NCI-H2227 (cell line): ENCODE measurements around the gene LRRC74A.

Experiments used
- DNase-seq: peaks from one replicate; lab custom pipeline; 2025; ENCODE audit not compliant: unreplicated experiment; lab: John Stamatoyannopoulos, UW

The LRRC74A gene

GRCh38 chr14:76808990-76809389, 17.2 kb upstream of the LRRC74A start:
- no peak for DNase-seq

- DNase-seq, result no peak
These were observed 15.7 kb upstream of the LRRC74A start for GRCh38 chr14:76810525-76810924.

- DNase-seq, result no peak
These were observed 15.2 kb upstream of the LRRC74A start for GRCh38 chr14:76810953-76811400.

- no peak for DNase-seq
These were observed 14.6 kb upstream of the LRRC74A start for GRCh38 chr14:76811561-76811960.

- peak; percentile 33 for DNase-seq
These were observed 14.2 kb upstream of the LRRC74A start for GRCh38 chr14:76812093-76812421.

GRCh38 chr14:76812422-76813383, 13.5 kb upstream of the LRRC74A start, which contains the start of gene ANGEL1:
ANGEL1 (minus strand) TSS chr14:76812882; CDS start chr14:76812827, 55 bp downstream.
- peak; percentile 96 for DNase-seq

- DNase-seq, result no peak
These were observed 11.2 kb upstream of the LRRC74A start for GRCh38 chr14:76814726-76815645.

- DNase-seq, result no peak
These were observed 5.5 kb upstream of the LRRC74A start for GRCh38 chr14:76820700-76821099.

GRCh38 chr14:76827696-76828296, 1.6 kb downstream of the LRRC74A start:
- no peak for DNase-seq

GRCh38 chr14:76828339-76829012, 2.3 kb downstream of the LRRC74A start:
- no peak for DNase-seq

GRCh38 chr14:76829013-76829365, 2.8 kb downstream of the LRRC74A start:
- DNase-seq, result no peak

GRCh38 chr14:76829650-76830421, 3.6 kb downstream of the LRRC74A start:
- peak; percentile 9 for DNase-seq

- no peak for DNase-seq
These were observed 4.3 kb downstream of the LRRC74A start for GRCh38 chr14:76830556-76830955.

- DNase-seq, result no peak
These were observed 6.3 kb downstream of the LRRC74A start for GRCh38 chr14:76832503-76832988.

GRCh38 chr14:76833011-76833410, 6.8 kb downstream of the LRRC74A start:
- DNase-seq, result no peak

- no peak for DNase-seq
These were observed 8.0 kb downstream of the LRRC74A start for GRCh38 chr14:76834241-76834661.

GRCh38 chr14:76836029-76836630, 9.9 kb downstream of the LRRC74A start:
- DNase-seq, result no peak

- no peak for DNase-seq
These were observed 11.3 kb downstream of the LRRC74A start for GRCh38 chr14:76837524-76837923.

GRCh38 chr14:76842414-76842813, 16.2 kb downstream of the LRRC74A start:
- DNase-seq, result no peak
